ENCODE measurements around the gene GBA3.

The GBA3 gene

DNA sequence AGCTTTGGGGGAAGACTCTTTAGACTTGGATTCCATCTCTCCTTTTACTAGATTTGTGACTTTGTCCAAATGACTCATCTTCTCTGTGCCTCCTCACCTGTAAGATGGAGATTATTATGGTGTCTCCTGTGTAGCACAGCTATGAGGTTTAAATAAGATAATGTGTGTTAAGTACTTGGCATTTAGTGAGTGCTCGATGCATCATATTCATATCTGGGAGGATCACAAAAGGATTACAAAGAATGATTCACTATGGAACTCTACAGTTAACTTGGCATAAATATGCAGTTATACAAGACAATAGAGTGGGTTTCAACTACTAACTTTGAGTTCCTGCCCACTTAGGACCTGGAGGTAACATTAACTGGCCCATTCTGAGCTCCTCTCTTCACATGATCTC is 2.3 kb downstream of the GBA3 start:
- DNase-seq (ENCODE audit: low spot score) (no peak), FAIRE-seq (no peak)

DNA sequence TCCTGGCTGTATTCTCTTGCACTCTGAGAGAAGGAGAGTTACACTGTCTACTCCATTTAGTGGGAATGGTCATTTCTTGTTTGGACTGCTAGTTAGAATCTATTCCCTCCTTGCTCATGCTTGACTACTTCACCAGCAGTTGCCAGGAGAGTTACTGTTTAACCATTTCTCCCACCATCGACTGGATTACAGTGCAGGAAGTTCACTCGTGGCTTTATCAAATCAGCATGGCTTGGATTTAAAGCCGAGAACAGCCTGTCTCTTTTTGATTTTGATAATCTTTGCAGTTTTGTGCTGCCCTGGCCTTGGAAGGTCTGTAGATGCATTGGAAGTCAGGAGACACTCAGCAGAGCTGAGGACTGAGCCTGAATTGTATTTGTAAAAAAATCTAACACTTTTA is 3.2 kb downstream of the GBA3 start:
- FAIRE-seq (no peak), DNase-seq (ENCODE audit: low spot score) (no peak)

DNA sequence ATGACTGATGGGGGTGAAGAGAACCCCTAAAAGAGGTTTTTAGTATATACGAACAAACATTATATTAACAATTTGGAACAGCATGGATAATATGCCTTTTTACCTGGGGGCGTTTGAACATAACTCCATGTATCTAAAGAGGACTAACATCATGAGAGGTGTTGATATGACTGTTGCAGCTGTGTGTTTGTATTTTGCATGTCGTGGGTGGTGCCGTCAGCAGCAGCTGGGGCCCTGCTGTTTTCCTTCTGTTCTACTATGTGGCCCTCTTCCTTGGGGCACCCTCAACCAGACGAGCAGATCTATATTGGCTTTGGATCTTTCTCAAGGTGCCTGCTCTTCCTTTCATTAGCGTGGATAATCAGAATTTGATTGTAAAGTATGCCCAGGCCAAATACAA is 11.2 kb downstream of the GBA3 start:
- DNase-seq (ENCODE audit: low spot score), result no peak
- FAIRE-seq, result no peak

DNA sequence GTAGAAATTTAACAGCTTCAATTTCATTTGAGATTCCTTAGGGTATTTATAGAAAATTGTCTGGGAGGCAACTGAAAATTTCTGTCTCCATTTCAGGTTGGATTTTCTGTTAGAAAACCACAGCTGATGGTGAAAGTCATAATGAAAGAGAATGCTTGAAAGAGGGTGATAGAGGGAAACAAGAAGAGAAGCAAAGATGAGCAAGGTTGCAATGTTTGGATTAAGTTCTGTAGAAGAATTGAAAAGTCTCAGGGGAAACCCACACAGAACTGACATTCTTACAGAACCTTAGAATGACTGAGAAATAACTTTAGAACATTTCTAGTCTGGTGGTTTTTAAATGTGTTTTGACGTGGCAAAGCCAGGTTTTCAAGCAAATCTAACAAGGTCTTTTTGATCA is 14.7 kb downstream of the GBA3 start:
- DNase-seq (ENCODE audit: low spot score) (no peak), FAIRE-seq (no peak)

DNA sequence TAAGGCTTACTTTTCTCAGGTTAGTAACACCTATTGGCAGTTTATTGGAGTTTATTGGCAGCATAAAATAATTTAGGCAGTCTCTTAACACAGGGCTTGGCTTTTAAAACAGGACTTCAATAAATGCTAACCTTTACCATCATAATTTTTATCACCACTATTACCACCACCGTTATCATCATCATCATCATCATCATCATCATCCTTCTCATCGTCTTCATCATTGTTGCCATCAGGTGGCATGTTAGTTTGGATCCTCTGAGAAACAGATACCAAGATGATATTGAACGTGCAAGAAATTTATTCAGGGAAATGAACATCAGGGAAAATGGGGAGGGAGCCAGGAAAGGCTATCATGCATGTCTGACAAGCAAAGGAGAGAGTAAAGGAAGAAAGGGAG is 16.2 kb downstream of the GBA3 start:
- FAIRE-seq, result no peak
- no peak for DNase-seq (ENCODE audit: low spot score)

DNA sequence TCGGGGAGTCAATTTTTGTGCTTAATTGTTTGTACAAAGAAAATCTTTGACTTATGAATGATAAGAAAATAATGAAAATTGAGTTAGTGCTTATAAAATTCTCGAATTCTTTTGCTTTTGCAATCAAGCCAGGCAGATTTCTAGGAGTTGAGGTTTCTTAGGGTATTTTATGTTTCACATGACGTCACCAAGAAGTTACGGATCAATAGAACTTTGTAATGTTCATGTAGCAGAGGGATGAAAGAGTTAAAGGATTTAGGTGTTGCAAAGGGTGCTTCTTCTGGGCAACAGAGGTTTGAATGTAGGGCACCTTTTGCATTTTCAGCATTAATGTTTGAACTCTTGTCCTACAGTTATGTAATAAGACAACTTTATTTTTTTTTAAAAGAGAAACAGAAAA is 19.4 kb downstream of the GBA3 start:
- FAIRE-seq (no peak), DNase-seq (ENCODE audit: low spot score) (no peak)

DNA sequence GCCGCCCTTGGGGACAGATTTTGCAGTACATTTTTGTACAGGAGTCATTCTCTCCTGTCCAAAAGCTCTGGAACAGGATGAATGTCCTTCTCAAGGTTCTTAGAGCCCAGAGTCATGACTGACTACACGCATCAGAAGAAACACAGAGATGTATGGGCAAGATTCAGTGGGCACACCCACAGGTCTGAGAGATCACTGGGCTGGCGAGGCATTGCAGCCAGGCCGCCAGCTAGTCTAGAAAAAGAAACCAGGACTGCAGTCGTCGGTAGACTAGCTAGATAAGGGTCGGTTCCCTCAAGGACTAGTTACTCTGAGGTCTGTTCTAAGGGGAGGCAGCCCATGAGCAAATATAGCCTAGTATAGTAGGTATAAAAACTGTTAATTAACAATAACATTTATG is 19.8 kb downstream of the GBA3 start:
- FAIRE-seq (no peak), DNase-seq (ENCODE audit: low spot score) (no peak)

DNA sequence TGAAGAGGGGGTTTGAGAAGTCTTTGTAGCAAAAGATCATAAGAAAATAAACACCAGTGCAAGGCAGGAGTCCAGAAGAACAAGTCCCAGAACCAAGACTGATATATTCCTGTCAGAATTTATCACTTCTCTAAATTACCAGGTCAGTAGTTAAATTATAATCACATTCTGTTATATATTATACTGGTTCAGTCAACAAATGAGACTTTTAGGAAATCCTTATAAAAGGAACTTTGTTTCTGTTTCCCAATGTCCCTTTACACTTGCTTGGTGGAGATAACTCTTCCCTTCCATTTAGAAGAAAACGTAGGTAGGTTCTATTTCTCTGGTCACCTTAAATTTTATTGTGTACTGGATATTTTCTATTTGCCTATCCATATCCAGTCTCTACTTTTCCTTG is 21.1 kb downstream of the GBA3 start:
- no peak for DNase-seq (ENCODE audit: low spot score)
- no peak for FAIRE-seq

DNA sequence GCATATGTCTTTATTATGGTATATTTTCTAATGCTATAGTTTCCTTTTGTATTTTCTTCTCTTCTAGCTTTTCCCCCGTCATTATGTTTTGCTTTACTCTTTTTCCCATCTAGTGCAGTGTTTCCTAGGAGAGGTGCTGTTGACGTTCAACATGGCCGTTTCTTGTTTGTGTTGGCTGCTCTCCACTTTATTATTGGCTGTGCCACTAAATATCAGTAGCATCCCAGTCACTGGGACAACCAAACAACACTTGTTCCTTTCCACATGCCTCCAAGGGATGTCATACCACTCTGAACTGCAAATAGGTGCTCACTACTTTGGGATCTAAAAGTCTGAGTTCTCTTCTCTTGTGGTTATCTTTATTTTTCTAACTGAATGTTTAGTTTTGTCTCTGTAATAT is 26.5 kb downstream of the GBA3 start:
- FAIRE-seq (no peak), DNase-seq (ENCODE audit: low spot score) (no peak)

DNA sequence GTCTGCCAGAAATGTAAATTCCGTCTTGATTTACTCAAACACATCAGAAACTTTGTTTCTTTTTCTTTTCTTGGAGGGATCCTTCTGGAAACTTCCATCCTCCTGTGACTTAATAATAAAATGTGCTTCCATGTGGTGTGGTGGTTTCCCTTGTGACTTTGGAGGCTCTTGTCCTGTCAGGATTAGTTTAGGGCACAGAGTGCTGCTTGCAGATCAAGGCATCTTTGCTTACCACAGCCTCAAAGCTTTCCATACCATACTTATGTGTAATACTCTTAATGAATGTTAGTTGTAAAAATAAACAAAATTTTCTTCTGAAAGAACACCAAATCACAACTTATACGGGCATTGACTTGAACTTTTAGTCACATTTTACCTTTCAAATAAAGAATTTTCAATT is 27.4 kb downstream of the GBA3 start:
- FAIRE-seq, result no peak
- no peak for DNase-seq (ENCODE audit: low spot score)

DNA sequence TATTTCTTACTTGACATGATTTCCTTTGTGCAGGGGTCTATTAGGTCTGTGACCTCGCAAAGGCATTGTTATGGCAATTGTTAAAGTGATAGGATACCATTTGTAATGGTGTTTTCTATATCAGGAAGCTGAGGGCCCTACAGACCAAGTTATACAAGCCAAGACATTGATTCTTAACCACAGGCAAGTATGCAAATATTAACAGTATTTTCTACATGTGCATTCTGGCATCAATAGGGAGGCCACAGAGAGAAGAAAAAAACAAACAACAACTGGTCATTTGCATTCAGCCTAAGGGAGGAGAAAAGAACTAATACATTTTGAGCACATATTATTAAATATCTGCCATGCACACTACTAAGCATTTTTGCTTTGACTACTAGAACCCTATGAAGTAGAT is 28.5 kb downstream of the GBA3 start:
- DNase-seq (ENCODE audit: low spot score) (no peak), FAIRE-seq (no peak)

DNA sequence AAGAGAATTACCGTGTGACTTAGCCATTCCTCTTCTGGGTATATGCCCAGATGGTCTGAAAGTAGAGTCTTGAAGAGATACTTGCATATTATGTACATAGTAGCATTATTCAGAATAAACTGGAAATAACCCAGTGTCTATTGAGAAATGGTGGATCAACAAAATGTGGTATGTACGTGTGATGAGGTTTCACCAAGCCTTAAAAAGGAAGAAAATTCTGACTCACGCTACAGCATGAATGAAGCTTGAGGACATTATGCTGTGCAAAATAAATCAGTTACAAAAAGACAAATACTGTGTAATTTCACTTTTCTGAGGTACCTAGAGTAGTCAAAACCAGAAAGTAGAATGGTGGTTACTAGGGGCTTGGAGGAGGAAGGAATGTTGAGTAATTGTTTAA is 37.3 kb downstream of the GBA3 start:
- FAIRE-seq, result no peak
- no peak for DNase-seq (ENCODE audit: low spot score)

DNA sequence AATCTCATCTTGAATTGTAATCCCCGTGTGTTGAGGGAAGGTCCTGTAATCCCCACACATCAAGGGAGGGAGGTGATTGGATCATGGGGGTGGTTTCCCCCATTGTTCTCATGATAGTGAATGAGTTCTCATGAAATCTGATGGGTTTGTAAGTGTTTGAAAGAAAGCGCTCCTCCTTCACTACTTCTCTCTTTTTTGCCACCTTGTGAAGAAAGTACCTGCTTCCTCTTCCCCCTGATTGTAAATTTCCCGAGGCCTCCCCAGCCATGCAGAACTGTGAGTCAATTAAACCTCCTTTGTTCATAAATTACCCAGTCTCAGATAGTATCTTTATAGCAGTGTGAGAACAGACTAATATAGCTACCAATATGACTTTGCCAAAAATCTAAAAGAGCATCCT is 41.1 kb downstream of the GBA3 start:
- DNase-seq (ENCODE audit: low spot score), result no peak
- FAIRE-seq, result no peak

DNA sequence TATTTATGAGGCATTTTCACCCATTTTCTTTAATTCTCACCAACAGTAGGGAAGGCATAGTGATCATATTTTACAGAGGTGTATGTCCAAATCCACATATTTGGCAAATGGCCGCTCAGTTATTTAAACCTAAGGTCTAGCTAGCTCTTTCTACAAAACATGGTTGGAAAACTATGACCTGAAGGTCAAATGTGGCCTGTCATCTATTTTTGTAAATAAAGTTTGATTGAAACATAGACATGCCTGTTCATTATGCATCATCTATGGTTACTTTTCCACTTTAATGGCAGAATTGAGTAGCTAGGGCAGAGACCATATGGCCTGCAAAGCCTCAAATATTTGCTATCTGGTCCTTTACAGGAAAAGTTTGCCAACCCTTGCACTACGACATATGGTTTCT is 44.2 kb downstream of the GBA3 start:
- DNase-seq (ENCODE audit: low spot score) (no peak), FAIRE-seq (no peak)

DNA sequence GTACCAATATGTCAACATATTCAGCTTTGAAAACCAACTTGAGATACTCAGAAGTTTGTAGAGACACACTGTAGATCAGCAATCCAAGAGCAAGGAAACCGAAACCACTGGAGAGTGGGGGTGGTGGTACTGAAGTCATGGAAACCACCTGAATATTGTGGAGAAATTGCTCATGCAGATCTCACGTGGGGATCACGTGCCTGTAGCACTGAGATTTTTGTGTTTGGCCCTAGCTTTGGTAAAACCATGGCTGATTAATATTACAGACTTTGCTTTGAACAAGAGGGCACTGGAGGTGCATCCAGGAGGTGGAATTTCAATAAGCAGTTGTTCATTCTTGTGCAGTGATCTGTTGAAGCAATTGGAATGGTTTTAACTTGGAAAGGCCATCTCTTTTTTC is 47.2 kb downstream of the GBA3 start:
- FAIRE-seq (no peak), DNase-seq (ENCODE audit: low spot score) (no peak)

DNA sequence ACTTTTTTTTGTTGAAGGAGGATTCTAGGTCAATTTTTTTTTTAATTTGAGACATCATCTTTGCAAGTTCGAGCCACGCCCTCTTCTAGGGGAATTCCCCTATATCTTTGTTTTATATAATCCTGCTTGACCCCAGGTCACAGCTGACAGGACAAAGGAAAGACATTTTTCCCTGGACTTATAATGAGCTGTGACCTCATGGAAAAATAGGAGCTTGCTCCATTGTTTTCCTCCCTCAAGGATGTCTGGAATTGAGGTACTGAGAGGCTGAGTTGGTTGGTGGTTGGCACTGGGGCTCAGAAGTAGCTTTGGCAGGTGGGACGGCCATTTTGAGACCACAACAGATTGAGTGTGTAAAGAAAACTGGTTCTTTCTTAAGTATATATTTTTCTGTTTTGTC is 49.0 kb downstream of the GBA3 start:
- FAIRE-seq (no peak), DNase-seq (ENCODE audit: low spot score) (no peak)

DNA sequence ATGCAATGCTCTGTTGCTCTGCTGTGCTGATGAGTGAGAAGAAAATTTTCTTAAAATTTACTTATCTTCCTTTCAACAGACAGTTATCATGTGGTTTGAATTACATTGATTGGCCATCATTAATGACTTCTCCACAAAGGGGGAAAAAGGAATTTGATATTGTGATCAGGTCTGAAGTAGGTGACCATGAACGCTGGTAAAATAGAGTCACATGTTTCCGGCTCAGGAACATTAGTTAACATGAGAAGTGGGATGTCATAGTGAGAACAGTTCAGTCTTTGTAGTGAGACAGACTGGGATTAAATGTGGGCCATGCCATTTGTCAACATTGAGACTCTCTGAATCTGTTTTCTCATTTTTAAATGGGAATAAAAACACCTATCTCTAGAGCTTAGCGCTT is 50.6 kb downstream of the GBA3 start:
- DNase-seq (ENCODE audit: low spot score), result no peak
- FAIRE-seq, result no peak

DNA sequence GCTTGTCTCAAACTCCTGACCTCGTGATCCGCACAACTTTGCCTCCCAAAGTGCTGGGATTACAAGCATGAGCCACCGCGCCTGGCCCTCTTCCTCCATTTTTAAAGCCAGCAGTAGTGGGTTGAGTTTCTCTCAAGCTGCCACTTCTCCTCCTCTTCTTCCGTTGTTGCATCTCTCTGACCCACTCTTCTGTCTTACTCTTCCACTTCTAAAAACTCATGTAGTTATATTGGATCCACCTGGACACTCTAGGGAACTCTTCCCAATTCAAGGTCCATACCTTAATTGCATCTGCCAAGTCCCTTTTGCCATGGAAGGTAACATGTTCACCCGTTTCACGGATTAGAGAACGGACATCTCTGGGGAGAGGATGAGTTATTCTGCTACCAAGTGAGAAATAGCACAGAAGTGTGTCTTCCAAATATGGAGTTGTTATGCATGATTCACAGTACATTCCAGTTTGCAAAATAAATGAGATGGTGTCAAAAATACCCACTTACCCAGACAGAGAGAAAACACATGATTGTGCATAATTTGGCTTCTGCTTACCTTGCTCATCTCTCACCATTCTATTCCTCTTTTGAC is 51.8 kb downstream of the GBA3 start:
- no peak for DNase-seq (ENCODE audit: low spot score)
- FAIRE-seq, result no peak

DNA sequence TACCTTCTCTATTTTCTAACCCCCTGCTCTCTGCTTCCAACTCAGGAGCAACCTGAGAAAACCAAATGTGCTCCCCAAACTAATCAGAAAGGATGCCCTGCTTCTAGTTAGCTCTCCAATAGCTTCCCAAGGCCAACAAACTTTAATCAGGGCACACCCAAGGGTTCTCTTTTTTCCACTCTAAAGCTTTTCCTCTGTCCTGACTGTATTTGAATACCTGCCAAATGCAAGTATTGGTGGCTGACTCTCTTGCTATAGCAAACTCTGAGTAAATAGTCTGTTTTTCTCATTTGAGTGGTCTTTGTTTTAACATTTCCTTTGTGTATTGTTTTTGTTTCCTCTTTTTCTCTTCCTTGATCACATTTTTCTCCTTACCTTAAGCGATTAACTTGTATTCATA is 52.5 kb downstream of the GBA3 start:
- DNase-seq (ENCODE audit: low spot score), result no peak
- FAIRE-seq, result no peak

DNA sequence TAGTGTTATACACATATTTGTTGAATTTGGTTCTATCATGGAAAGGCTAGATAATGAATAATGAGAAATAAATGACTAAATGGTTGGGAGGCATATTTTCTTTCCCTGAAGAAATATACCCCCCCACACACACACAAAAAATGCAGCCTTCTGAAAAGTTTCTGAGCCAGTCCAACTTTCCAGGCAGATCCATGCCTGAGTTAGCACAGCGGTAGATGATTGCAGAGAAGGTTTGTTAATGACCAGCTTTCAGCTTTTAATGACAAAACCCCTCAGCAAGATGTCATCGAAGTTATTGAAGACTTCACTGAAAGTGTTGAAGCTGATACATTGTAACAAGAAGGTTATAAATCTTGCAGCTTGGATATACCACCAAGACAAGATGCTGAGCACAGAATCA is 61.4 kb downstream of the GBA3 start:
- FAIRE-seq (no peak), DNase-seq (ENCODE audit: low spot score) (no peak)

DNA sequence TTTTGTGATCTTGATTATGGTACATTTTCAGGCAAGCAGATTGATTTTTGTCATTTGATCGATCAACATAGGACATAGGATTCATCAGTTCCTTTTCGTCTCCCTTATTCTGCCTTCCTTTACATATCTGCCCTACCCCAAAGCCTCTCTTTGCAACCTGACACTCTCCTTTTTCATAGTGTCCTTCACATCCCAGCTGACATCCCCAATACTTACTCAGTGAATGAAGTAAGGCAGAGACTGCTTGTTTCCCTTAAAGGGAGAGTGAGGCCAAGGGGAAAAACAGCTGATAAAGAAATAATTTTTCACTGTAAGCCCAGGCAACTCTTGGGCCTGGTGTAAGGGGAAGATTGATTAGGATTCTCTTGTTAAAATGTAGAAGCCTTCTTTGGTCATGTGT is 69.8 kb downstream of the GBA3 start:
- FAIRE-seq, result no peak

DNA sequence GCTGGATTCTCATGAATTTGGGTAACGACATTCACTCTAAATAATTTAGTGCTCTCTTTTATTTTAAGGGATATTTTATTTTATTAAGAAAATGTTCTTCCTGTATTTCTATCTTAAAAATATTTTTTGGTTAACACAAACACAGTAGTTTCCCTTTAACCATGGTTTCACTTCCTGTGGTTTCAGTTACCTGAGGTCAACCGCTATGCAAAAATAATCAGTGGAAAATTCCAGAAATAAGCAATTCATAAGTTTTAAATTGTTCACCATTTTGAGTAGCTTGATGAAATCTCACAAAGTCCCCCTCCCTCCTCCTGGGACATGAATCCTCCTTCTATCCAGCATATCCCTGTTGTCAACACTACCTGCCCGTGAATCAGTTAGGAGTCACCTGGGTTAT is 71.4 kb downstream of the GBA3 start:
- DNase-seq (ENCODE audit: low spot score) (no peak), FAIRE-seq (no peak)

More for the DNA sequence above, 69.8 kb downstream of the GBA3 start:
- no peak for DNase-seq (ENCODE audit: low spot score)

DNA sequence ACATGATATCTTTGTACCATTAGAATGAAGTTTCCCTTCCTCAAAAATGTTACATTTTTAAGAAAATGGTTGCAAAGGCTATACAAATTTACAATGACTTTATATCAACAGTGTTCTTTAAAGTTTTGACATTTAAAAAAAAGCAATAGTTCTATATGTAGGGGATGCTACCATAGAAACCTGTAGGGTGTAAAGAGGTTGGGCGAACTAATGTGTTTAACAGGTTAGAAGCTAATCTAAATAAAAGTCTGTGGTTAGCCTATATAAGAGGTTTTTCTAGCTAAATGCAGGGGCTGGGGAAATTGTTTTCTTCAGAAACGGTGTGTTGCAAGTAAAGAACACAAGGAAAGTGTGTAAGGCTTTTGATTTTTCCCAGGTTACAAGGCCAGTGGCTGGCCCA is 73.3 kb downstream of the GBA3 start:
- no peak for FAIRE-seq

DNA sequence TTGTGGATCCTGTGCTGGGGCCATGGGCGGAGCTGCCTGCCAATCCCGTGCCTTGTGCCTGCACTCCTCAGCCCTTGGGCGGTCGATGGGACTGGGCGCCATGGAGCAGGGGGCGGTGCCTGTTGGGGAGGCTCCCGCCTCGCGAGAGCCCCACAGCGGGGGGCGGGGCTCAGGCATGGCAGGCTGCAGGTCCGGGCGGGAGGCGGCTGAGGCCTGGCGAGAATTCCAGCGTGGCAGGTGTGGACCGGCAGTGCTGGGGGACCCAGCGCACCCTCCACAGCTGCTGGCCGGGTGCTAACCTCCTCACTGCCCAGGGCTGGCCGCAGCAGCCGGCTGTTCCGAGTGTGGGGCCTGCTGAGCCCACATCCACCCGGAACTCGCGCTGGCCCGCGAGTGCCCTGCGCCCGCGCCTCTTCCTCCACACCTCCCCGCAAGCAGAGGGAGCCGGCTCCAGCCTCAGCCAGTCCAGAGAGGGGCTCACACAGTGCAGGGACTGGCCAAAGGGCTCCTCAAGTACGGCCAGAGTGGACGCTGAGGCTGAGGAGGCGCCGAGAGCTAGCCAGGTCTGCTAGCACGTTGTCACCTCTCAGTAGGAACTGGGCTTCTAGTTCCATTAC is 85.9 kb downstream of the GBA3 start:
- FAIRE-seq (no peak), DNase-seq (ENCODE audit: low spot score) (no peak)

More for the DNA sequence above, 73.3 kb downstream of the GBA3 start:
- no peak for DNase-seq (ENCODE audit: low spot score)
